ENCODE data around the gene OR51B5.
"Not testable (repeated sequence)": the region's sequence is repeated elsewhere in the genome, so short reads cannot be mapped to it uniquely, and the experiment has no call there.

The OR51B5 gene

DNA sequence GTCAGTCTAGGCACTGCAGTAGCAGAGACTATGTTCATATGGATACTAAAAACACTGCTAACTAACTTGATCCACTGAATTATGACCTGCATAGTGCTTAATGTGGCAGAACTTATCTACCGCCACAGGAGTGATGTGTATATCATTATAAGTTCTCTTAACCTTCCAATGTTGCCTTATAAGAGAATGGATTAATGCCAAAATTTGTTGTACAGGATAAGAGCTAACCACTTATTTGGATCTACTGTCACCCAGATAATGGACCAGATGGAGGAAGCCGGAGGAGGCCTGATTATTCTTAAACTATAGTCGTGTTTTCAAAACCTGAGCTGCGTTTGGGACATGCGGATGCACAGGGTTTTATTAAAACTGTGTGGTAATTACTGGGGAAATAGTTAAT is 39.7 kb downstream of the OR51B5 start:
- FAIRE-seq = no peak

DNA sequence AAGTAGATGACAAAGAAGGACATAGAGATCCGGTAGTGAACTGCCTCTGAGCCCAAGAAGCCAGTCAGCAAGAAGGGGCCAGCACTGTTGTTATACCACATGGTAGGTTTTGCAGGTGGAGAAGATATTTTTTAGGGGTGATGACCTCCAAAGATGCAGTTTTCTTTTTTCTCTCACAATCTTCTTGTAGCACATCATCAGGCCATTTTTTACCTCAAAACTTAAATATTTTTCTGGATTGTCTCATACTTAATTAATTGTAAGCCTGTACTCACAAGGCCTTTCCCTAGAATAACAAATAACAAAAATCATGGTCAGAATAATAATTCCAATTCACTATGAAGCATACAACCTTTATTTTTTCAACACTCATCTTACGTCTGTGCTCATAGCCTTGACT is 41.5 kb downstream of the OR51B5 start, which contains the start of gene OR51B4:
Gene OR51B4 (minus strand): TSS at position 101 of the 400 bp plus-strand sequence. CDS start 0 bp downstream, at position 101.
- no peak for FAIRE-seq
- no peak for TF ChIP-seq POU2F2 (IDR thresholded peaks at IDR 0.05; ENCODE audit: low read depth, low read length)
- no peak for TF ChIP-seq PAX5 (IDR thresholded peaks at IDR 0.05; ENCODE audit: insufficient read depth, low read length, severe bottlenecking)
- TF ChIP-seq SPI1 (IDR thresholded peaks at IDR 0.05; ENCODE audit: low read depth, low read length) = no peak
- TF ChIP-seq POLR2AphosphoS5 (IDR thresholded peaks at IDR 0.05; ENCODE audit: low read depth, low read length) = no peak
- no peak for TF ChIP-seq POLR2A (IDR thresholded peaks at IDR 0.05; ENCODE audit: low read depth, low read length)
- TF ChIP-seq TAF1 (IDR thresholded peaks at IDR 0.05; ENCODE audit: low read depth, low read length) = no peak
- DNase-seq (ENCODE audit: insufficient read length, low spot score) = no peak

More for the DNA sequence above, 39.7 kb downstream of the OR51B5 start:
- no peak for DNase-seq (ENCODE audit: insufficient read length, low spot score)
- TF ChIP-seq SPI1 (IDR thresholded peaks at IDR 0.05; ENCODE audit: low read depth, low read length) = no peak
- no peak for TF ChIP-seq POLR2AphosphoS5 (IDR thresholded peaks at IDR 0.05; ENCODE audit: low read depth, low read length)
- TF ChIP-seq TAF1 (IDR thresholded peaks at IDR 0.05; ENCODE audit: low read depth, low read length) = no peak
- TF ChIP-seq POU2F2 (IDR thresholded peaks at IDR 0.05; ENCODE audit: low read depth, low read length) = no peak
- no peak for TF ChIP-seq POLR2A (IDR thresholded peaks at IDR 0.05; ENCODE audit: low read depth, low read length)

DNA sequence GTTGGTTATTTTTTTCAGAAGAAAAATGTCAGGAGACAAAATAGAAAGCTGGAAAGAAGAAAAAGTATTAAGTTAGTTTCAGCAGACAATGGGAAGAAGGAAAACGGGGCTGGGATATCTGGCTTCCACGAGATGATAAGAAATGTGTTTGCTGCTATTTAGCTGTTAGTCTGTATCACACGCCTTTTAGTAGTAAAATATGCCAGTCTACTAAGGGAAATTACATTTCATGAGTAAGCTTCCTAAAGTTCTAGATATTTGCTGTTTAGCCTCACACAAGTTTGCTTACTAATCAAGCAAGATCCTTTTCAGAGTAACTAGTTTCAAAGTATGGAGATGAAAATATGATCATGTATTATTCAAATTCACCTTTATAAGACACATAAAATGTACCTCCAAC is 43.1 kb downstream of the OR51B5 start:
- DNase-seq (ENCODE audit: insufficient read length, low spot score) (no peak), FAIRE-seq (no peak)
- TF ChIP-seq POLR2A (IDR thresholded peaks at IDR 0.05; ENCODE audit: low read depth, low read length) = no peak
- no peak for TF ChIP-seq POLR2AphosphoS5 (IDR thresholded peaks at IDR 0.05; ENCODE audit: low read depth, low read length)
- TF ChIP-seq POU2F2 (IDR thresholded peaks at IDR 0.05; ENCODE audit: low read depth, low read length) = no peak
- no peak for TF ChIP-seq PAX5 (IDR thresholded peaks at IDR 0.05; ENCODE audit: insufficient read depth, low read length, severe bottlenecking)
- TF ChIP-seq SPI1 (IDR thresholded peaks at IDR 0.05; ENCODE audit: low read depth, low read length) = no peak
- TF ChIP-seq TAF1 (IDR thresholded peaks at IDR 0.05; ENCODE audit: low read depth, low read length) = no peak

DNA sequence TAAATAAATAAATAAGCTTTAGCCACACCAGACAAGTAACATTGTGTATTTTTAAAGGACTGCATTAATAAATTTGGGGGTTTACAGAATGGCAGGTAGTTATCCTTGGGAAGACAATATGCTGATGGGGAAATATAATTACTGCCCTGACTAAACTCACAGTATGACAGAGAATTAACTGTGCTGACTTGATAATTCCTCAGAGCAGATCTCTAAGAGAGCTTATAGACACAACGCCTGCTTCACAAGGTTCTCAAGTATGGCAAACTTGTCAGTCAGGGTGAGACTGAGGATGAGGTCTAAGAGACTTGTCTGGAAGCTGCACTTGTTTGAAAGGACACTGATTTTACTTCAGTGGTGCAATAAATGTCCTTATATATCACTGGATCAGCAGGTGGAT is 44.9 kb downstream of the OR51B5 start:
- FAIRE-seq (no peak), DNase-seq (ENCODE audit: insufficient read length, low spot score) (no peak)
- TF ChIP-seq SPI1 (IDR thresholded peaks at IDR 0.05; ENCODE audit: low read depth, low read length) (no peak), PAX5 (IDR thresholded peaks at IDR 0.05; ENCODE audit: insufficient read depth, low read length, severe bottlenecking) (no peak), POLR2A (IDR thresholded peaks at IDR 0.05; ENCODE audit: low read depth, low read length) (no peak), TAF1 (IDR thresholded peaks at IDR 0.05; ENCODE audit: low read depth, low read length) (no peak), POU2F2 (IDR thresholded peaks at IDR 0.05; ENCODE audit: low read depth, low read length) (no peak), POLR2AphosphoS5 (IDR thresholded peaks at IDR 0.05; ENCODE audit: low read depth, low read length) (no peak)

DNA sequence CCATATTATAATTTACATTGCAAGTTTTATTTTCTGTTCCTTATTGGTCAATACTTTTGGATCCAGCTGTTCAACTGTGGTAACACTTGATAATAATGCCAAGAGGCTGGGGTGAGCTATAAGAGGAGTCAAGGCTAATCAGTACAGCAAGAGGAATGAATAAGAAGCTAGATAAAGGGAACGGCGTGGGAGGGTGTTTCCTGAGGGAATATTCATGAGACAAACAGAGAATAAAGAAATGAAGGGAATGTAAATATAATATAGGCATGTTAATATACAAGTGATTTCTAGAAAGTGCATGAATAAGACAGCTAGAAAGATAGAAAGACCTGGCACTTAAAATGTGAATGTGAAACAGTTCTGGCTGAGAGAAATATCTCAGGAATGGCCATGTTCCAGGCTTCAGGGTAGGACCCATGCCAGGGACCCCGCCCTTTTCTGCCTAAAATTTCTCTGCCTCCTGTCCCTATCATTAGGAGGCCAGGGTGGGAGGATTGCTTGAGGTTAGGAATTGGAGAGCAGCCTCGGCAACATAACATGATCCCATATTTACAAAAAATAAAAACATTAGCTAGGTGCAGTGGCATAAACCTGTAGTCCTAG is 45.5 kb downstream of the OR51B5 start:
- no peak for DNase-seq (ENCODE audit: insufficient read length, low spot score)
- TF ChIP-seq SPI1 (IDR thresholded peaks at IDR 0.05; ENCODE audit: low read depth, low read length) = no peak
- TF ChIP-seq POLR2AphosphoS5 (IDR thresholded peaks at IDR 0.05; ENCODE audit: low read depth, low read length) = no peak
- no peak for TF ChIP-seq PAX5 (IDR thresholded peaks at IDR 0.05; ENCODE audit: insufficient read depth, low read length, severe bottlenecking)
- no peak for TF ChIP-seq TAF1 (IDR thresholded peaks at IDR 0.05; ENCODE audit: low read depth, low read length)
- TF ChIP-seq POU2F2 (IDR thresholded peaks at IDR 0.05; ENCODE audit: low read depth, low read length) = no peak
- no peak for TF ChIP-seq POLR2A (IDR thresholded peaks at IDR 0.05; ENCODE audit: low read depth, low read length)
- no peak for FAIRE-seq

DNA sequence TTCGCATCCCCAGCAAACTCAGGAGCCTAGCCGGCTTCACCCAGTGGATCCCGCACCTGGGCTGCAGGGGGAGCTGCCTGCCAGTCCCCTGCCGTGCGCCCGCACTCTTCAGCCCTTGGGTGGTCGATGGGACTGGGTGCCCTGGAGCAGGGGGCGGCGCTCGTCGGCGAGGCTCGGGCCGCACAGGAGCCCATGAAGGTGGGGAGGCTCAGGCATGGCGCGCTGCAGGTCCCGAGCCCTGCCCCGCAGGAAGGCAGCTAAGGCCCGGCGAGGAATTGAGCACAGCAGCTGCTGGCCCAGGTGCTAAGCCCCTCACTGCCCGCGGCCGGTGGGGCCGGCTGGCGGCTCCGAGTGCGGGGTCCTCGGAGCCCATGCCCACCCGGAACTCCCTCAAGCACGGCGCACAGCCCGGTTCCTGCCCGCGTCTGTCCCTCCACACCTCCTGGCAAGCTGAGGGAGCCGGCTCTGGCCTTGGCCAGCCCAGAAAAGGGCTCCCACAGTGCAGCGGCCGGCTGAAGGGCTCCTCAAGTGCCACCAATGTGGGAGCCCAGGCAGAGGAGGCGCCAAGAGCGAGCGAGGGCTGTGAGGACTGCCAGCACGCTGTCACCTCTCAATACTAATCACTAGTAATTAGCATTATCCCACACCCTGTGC is 48.9 kb downstream of the OR51B5 start:
- not testable (repeated sequence) for DNase-seq (ENCODE audit: insufficient read length, low spot score); FAIRE-seq

DNA sequence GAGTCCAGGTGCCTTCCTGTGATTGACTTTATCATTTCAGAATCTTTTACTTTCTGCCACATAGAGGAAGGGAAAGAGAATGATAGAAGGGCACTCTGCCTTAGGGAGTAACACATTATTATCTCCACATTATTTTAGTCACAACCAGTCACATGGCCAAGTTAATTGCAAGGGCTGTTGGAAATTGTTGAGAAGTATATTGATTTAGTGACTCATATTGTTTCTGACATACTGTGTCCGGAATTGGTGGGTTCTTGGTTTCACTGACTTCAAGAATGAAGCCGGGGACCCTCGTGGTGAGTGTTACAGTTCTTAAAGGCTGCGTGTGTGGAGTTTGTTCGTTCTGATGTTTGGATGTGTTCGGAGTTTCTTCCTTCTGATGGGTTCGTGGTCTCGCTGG is 50.3 kb downstream of the OR51B5 start:
- no peak for TF ChIP-seq SPI1 (IDR thresholded peaks at IDR 0.05; ENCODE audit: low read depth, low read length)
- no peak for TF ChIP-seq POU2F2 (IDR thresholded peaks at IDR 0.05; ENCODE audit: low read depth, low read length)
- TF ChIP-seq POLR2AphosphoS5 (IDR thresholded peaks at IDR 0.05; ENCODE audit: low read depth, low read length) = no peak
- TF ChIP-seq PAX5 (IDR thresholded peaks at IDR 0.05; ENCODE audit: insufficient read depth, low read length, severe bottlenecking) = no peak
- no peak for TF ChIP-seq TAF1 (IDR thresholded peaks at IDR 0.05; ENCODE audit: low read depth, low read length)
- TF ChIP-seq POLR2A (IDR thresholded peaks at IDR 0.05; ENCODE audit: low read depth, low read length) = no peak
- no peak for FAIRE-seq
- DNase-seq (ENCODE audit: insufficient read length, low spot score) = no peak

Measured in GM12891 (cell line).